ENCODE measurements around the gene PHGDH. TPM values are rescaled to one million over a fixed set of nuclear protein-coding genes. Genes with fewer than 3 reads are reported as not detected.

PHGDH gene
- total RNA-seq, 1 donor from 2014 or later, result 280 TPM

GRCh38 chr1:119764220-119764619, 52.5 kb downstream of the PHGDH start:
- DNase-seq, result no peak
- H3K4me1 Mint-ChIP-seq (ENCODE audit: low read depth, unreplicated experiment), result no peaks in the 10 kb centered on the region

DNA sequence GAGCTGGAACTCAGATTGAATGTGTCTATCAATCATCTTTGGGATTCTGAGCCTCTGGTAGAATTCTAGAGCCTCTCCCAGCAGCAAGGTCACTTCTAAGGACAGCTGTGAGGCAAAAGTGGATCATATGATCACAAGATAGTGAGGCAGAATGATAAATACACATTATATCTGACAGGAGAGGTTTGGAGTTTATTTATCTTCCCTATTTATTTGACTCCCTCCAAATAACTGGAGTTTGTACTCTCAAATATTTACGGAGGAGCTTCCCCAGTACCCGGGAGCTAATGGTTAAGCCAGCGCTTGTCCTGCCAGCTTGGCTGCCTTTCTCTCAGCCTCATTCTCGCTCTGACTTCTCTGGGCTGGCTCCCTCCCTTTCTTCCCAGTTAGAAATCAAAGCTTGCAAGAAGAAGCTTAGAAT, 54.6 kb downstream of the PHGDH start:
- no peaks in the 10 kb centered on the region for H3K9me3 Mint-ChIP-seq (ENCODE audit: unreplicated experiment)
- no peak overlapping the region for H3K27ac Mint-ChIP-seq (ENCODE audit: unreplicated experiment)
- DNase-seq, result no peak
- H3K4me1 Mint-ChIP-seq (ENCODE audit: low read depth, unreplicated experiment), result no peaks in the 10 kb centered on the region
- no peaks in the 10 kb centered on the region for H3K36me3 Mint-ChIP-seq (ENCODE audit: unreplicated experiment)
- H3K27me3 Mint-ChIP-seq (ENCODE audit: unreplicated experiment), result no peaks in the 10 kb centered on the region
- TF ChIP-seq CTCF (IDR thresholded peaks at IDR 0.05; ENCODE audit: partially characterized antibody, unreplicated experiment), result no peak
- no peak overlapping the region for H3K4me3 Mint-ChIP-seq (ENCODE audit: unreplicated experiment)

More at GRCh38 chr1:119764220-119764619, 52.5 kb downstream of the PHGDH start:
- no peaks in the 10 kb centered on the region for H3K27me3 Mint-ChIP-seq (ENCODE audit: unreplicated experiment)
- H3K36me3 Mint-ChIP-seq (ENCODE audit: unreplicated experiment), result no peaks in the 10 kb centered on the region
- TF ChIP-seq CTCF (IDR thresholded peaks at IDR 0.05; ENCODE audit: partially characterized antibody, unreplicated experiment), result no peak
- no peaks in the 10 kb centered on the region for H3K9me3 Mint-ChIP-seq (ENCODE audit: unreplicated experiment)
- no peak overlapping the region for H3K4me3 Mint-ChIP-seq (ENCODE audit: unreplicated experiment)
- H3K27ac Mint-ChIP-seq (ENCODE audit: unreplicated experiment), result no peak overlapping the region

GRCh38 chr1:119767486-119767885, 55.8 kb downstream of the PHGDH start:
- H3K27me3 Mint-ChIP-seq (ENCODE audit: unreplicated experiment), result no peaks in the 10 kb centered on the region
- H3K27ac Mint-ChIP-seq (ENCODE audit: unreplicated experiment), result no peak overlapping the region
- no peak for DNase-seq
- TF ChIP-seq CTCF (IDR thresholded peaks at IDR 0.05; ENCODE audit: partially characterized antibody, unreplicated experiment), result no peak
- H3K36me3 Mint-ChIP-seq (ENCODE audit: unreplicated experiment), result no peaks in the 10 kb centered on the region
- H3K9me3 Mint-ChIP-seq (ENCODE audit: unreplicated experiment), result no peaks in the 10 kb centered on the region
- no peaks in the 10 kb centered on the region for H3K4me1 Mint-ChIP-seq (ENCODE audit: low read depth, unreplicated experiment)
- H3K4me3 Mint-ChIP-seq (ENCODE audit: unreplicated experiment), result no peak overlapping the region

DNA sequence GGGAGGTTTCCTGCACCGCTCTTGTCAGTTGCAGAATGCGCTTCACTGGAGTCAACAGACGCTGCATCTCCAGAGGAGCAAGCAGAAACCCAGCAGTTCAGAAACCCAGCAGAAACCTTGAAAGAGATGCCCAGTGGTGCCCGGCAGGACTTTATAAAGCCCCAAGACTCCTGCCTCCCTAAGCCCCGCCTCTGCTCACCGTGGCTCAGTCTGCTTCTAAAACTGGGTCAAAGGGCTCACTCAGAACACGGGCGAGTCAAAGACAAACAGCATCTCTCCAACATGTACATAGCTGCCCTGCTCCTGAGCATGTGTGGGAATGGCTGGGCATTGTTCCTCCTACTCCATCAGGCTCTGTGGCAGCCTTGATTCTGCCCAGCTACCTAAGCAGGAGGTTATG, 57.0 kb downstream of the PHGDH start, which contains the start of gene HMGCS2:
TSS of gene HMGCS2 (minus strand) at position 128 of the 400 bp plus-strand sequence. CDS start at position 67, 61 bp downstream.
- Mint-ChIP-seq H3K27me3 (ENCODE audit: unreplicated experiment) (no peaks in the 10 kb centered on the region), H3K36me3 (ENCODE audit: unreplicated experiment) (no peaks in the 10 kb centered on the region), H3K27ac (ENCODE audit: unreplicated experiment) (no peak within 1 kb of the TSS), H3K9me3 (ENCODE audit: unreplicated experiment) (no peaks in the 10 kb centered on the region), H3K4me1 (ENCODE audit: low read depth, unreplicated experiment) (peaks cover 4% of the 10 kb centered on the region), H3K4me3 (ENCODE audit: unreplicated experiment) (no peak within 1 kb of the TSS)
- TF ChIP-seq CTCF (IDR thresholded peaks at IDR 0.05; ENCODE audit: partially characterized antibody, unreplicated experiment), result no peak
- no peak for DNase-seq

DNA sequence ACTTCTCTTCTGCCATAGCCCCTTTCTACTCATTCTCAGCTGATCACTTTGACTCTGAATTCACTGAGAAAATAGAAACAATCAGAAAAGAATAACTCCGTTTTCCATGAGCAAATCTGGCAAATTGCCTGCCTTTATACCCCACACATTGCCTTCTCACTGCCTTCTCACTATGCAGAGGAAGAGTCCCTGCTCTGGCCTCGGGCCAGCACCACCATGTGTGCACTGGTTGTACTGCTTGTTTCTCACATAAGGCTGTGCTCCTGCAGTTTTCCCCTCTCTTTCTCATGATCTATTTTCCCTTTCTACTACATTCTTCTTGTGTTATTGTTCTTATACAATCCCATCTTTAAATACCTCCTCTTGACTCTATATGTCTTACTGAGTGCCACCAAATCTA, 59.3 kb downstream of the PHGDH start:
- Mint-ChIP-seq H3K4me1 (ENCODE audit: low read depth, unreplicated experiment) (peaks cover 7% of the 10 kb centered on the region), H3K4me3 (ENCODE audit: unreplicated experiment) (no peak overlapping the region), H3K27ac (ENCODE audit: unreplicated experiment) (no peak overlapping the region), H3K36me3 (ENCODE audit: unreplicated experiment) (no peaks in the 10 kb centered on the region), H3K9me3 (ENCODE audit: unreplicated experiment) (no peaks in the 10 kb centered on the region), H3K27me3 (ENCODE audit: unreplicated experiment) (no peaks in the 10 kb centered on the region)
- no peak for DNase-seq
- no peak for TF ChIP-seq CTCF (IDR thresholded peaks at IDR 0.05; ENCODE audit: partially characterized antibody, unreplicated experiment)

All from glutamatergic neuron (in vitro differentiated cells).